SKM-1 (cell line): Measurements from ENCODE around the gene ZBTB34.

Experiments used
- DNase-seq: peaks from one replicate; lab custom pipeline; 2025; ENCODE audit not compliant: unreplicated experiment; lab: John Stamatoyannopoulos, UW

Gene ZBTB34

GRCh38 chr9:126875756-126876510 lies 15.5 kb downstream of the ZBTB34 start:
- DNase-seq, result no peak

- no peak for DNase-seq
These were observed 16.1 kb downstream of the ZBTB34 start for GRCh38 chr9:126876531-126876930.

DNA sequence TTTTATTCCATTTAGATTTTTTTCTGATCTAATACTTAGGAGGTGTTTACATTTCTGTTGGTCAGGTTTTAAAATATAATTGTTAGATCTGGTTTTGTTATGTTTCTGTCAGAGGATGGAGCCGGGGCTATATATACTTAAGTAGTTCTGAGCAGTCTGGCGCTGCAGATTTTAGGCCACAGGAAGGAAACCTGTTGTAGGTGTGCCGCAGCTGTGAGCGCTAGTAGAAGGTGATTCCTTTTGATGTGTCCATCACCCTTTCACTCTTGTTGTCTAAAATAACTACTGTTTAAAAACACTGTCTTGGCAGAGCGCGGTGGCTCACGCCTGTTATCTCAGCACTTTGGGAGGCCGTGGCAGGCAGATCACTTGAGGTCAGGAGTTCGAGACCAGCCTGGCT lies 17.0 kb downstream of the ZBTB34 start:
- no peak for DNase-seq

- DNase-seq, result no peak
These were observed 18.8 kb downstream of the ZBTB34 start for GRCh38 chr9:126879288-126879687.

- no peak for DNase-seq
These were observed 19.9 kb downstream of the ZBTB34 start for GRCh38 chr9:126880226-126880946.

DNA sequence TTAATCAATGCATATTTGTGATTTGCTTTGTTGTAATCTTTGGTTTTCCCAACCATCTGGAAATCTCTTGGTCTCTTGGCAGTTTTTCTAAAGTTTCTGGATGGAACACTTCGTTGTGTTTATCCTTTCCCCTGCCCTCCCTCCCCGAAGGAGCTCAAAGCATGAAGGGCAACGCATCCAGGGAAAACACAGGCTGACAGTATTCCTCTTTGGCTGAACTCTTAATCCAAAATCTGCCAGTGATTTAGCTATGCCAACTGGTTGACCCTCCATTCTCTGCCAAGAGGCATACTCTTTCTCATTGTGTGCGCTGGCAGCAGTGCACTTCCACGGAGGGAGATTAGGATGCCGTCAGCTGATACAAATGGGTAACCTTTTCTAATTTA lies 20.5 kb downstream of the ZBTB34 start:
- DNase-seq, result no peak

DNA sequence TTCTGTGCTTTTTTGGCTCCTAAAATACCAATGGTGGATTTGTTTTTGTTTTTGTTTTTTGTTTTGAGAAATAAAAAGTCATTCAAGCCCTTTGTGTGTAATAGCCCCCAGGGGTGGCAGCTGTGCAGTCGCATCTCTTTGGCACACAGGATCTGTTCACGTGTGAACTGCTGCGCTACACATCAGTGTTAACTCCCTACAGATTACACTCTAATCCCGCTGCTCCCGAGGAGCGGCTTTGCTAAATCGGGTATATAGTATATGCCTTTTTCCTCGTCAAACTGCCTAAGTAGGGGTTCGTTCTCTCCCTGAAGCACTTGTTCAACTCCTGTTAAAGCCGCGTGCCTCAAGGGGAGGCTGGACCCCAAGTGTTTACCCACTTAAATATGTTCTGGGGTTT lies 22.3 kb downstream of the ZBTB34 start:
- DNase-seq, result no peak

- no peak for DNase-seq
These were observed 23.2 kb downstream of the ZBTB34 start for GRCh38 chr9:126883636-126884035.

DNA sequence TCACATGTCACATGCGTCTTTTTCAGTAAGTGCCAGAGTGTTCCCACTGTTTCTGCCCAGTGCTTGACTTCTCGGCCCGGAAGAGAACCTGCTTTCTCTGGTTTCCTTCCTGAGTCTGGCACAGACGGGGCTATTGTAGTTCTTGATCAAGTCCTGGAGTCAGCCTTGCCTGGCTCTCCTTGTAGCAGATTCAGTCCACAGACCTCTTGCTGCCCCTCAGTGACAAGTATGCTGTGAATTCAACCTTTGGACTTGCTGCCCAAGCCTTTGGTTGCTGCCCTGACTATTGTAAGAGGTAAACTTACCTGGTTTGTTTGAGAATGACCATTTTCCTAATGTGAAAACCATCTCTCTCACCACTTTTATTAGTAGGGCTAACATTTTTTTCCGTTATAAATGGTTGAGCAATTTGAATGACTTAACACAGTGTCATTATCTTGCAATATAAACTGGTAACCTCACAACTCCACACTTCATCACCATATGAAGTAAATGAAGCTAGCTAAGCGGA lies 24.7 kb downstream of the ZBTB34 start:
- DNase-seq, result no peak

DNA sequence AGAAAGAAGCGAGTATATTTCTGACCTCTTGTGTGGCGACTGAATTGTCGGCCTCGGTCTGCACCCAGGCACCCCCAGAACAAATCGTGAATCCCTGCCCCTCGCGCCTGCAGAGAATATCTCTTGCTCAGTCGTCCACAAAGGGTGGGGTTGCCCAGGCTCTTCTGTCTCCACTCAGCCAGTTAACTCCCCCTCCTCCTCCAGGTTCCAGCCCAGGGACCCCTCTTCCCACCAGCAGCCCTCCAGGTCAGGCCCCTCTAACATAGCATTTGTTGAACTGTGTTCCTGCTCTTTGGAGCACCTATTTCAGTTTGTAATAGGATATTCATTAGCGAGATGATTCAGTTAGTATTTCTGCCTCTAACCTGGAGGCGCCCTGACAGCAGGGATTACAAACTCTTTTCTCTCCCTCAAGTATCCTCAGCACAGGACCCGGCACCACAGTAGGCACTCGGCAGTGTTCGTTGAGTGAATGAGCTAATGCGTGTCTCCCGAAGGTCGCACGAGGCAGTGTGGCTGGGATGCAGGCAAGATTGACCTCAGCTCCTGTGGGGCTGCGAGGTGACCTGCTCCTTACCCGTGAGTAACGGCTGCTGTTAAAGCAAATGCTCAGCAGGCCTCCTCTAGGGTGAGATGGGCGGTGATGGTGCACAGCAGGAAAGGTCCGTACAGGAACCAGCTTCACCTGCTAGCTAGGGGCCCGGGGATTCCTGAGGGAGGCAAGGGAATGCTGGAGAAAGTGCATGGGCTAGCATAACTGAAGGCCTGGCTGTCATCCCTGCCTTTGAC lies 25.8 kb downstream of the ZBTB34 start:
- DNase-seq, result no peak

GRCh38 chr9:126886897-126887296 lies 26.5 kb downstream of the ZBTB34 start:
- DNase-seq, result no peak

GRCh38 chr9:126891676-126892075 lies 31.2 kb downstream of the ZBTB34 start:
- no peak for DNase-seq

DNA sequence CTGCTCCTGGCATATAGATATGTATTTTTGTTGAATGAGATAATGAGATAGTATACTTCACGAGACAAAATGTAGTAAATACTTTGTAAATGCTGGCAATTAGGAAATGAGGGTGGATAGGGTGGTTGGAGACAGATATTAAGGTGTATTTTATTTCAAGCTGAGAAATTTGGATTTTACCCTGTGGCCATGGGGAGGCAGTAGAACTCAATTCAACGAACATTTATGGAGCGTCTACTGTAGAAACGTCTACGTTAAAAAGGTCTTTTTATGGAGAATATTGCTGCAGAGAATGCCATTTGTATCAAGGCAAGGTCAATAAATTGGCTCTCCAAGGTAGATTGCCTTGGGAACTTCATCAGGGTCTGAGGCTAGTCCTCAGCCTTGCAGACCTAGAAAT lies 32.6 kb downstream of the ZBTB34 start:
- DNase-seq, result no peak

- no peak for DNase-seq
These were observed 33.7 kb downstream of the ZBTB34 start for GRCh38 chr9:126894052-126894603.

DNA sequence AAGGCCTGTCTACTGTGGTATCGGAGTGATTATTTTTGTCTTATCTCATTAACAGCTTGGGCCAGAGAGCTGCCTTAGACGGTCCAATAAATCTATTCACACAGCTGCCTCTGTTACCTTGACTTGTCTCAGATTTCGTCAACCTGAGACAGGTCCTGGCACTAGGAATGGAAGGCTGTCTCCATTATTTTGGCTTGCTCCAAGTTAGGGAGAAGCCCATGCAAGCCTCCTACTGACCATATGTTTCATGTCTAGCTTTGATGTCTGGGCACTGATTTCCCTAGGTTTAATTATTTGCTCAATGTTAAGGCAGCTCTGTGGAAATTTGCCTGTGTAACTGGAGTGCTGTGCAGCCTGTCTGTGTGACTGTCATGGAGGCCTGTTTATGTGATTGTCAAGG lies 41.8 kb downstream of the ZBTB34 start:
- no peak for DNase-seq

- no peak for DNase-seq
These were observed 44.1 kb downstream of the ZBTB34 start for GRCh38 chr9:126904586-126904985.

DNA sequence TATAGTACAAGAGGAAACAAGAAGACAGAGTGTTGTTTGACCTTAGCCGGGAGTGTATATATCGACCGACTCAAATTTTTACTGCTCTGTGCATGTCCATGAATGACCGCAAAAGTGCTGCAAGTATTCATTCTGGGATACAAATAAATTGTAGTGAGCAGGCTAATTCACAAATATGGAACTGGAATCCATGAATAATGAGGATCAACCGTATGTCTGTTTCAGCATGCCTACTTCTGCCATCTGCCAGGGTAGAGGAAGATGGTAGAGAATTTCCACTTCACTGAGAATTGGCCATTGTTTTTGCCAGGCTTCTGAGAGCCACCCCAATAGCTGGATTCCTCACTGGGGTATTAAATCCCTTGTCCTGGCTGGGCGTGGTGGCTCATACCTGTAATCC lies 45.7 kb downstream of the ZBTB34 start:
- no peak for DNase-seq

DNA sequence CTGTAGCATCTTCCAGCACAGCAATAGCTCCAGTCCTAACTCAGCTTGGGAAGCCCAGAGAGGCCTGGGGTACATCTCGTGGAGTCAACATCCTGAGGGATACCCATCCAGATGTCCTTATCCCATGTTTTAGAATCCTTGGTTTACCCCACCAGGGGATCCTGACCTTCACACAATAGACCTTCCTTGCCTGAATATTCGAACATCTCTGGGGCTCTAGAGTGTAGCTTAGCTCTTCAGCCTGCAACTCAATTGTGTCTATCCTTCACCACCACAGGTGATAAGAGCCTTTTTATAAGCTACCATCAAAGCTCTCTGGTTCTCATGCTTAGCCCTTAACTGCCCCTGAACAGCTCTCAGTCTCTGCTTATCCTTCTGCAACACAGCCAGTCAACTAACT lies 46.6 kb downstream of the ZBTB34 start:
- DNase-seq, result no peak

DNA sequence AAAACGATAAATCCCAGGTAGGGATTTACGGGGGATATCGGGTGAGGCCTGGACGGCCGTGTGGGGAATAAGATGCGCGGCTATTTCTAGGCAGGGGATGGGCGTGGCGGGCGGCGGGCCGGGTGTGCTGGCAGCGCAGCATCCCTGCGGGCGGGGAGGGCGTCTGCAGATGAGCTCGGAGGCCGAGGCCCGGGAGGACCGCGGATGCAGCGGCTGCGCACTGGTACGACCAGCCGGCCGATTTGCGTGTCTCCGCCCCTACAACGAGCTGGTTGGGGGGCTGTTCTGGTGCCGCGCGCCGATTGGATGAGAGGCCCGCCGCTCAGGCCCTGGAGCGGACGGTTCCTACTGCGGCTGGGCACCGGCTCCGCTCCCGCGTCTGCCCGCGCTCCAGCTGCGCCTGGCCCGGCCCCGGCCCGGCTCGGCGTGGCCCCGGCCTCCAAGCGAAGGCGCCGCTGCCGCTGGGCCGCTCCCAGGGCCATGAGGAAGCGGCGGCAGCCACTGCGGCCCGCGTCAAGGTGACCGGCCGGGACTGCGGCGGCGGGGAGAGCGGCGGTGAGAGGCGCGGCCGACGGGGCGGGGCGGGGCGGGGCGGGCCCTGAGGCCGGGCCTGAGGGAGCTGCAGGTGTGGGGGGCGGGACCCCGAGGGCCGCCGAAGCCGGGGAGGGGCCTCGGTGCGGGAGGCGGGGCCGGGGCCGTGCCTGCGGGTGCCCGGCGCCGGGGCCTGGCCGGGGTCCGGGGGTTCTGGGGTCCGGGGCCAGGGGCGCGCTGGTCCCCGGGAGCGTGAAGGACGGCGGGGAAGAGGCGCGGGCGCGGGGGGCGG lies 54.2 kb downstream of the ZBTB34 start, which contains the start of gene RALGPS1:
Gene RALGPS1, plus strand, starts transcription at position 325 of the 823 bp plus-strand sequence. CDS start 47,508 bp downstream, outside the sequence.
- DNase-seq, result peak; percentile 82

- no peak for DNase-seq
These were observed 54.9 kb downstream of the ZBTB34 start for GRCh38 chr9:126915281-126915816.
